ENCODE data around the gene PCMT1.

Gene PCMT1

GRCh38 chr6:149781715-149782114 is 32.2 kb downstream of the PCMT1 start:
- TF ChIP-seq REST (IDR thresholded peaks at IDR 0.05; ENCODE audit: insufficient replicate concordance, low read depth) (no peak), GABPA (IDR thresholded peaks at IDR 0.05; ENCODE audit: low read depth) (no peak), SPI1 (IDR thresholded peaks at IDR 0.05; ENCODE audit: borderline replicate concordance, low read depth) (no peak), POLR2AphosphoS5 (IDR thresholded peaks at IDR 0.05; ENCODE audit: low read depth) (no peak)
- TF ChIP-seq, protein P1, sequence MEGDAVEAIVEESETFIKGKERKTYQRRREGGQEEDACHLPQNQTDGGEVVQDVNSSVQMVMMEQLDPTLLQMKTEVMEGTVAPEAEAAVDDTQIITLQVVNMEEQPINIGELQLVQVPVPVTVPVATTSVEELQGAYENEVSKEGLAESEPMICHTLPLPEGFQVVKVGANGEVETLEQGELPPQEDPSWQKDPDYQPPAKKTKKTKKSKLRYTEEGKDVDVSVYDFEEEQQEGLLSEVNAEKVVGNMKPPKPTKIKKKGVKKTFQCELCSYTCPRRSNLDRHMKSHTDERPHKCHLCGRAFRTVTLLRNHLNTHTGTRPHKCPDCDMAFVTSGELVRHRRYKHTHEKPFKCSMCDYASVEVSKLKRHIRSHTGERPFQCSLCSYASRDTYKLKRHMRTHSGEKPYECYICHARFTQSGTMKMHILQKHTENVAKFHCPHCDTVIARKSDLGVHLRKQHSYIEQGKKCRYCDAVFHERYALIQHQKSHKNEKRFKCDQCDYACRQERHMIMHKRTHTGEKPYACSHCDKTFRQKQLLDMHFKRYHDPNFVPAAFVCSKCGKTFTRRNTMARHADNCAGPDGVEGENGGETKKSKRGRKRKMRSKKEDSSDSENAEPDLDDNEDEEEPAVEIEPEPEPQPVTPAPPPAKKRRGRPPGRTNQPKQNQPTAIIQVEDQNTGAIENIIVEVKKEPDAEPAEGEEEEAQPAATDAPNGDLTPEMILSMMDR (IDR thresholded peaks at IDR 0.05; ENCODE audit: insufficient read depth, low read length) = no peak
- Histone ChIP-seq H3K27ac (replicated peaks) (no peak overlapping the region), H3K4me3 (replicated peaks; ENCODE audit: insufficient read depth, low read length) (no peak overlapping the region), H3K27me3 (ENCODE audit: insufficient read depth, poor library complexity, severe bottlenecking) (no peaks in the 10 kb centered on the region)
- no peak for DNase-seq (ENCODE audit: low read depth in 1 of 2, low spot score in 1 of 2)

DNA sequence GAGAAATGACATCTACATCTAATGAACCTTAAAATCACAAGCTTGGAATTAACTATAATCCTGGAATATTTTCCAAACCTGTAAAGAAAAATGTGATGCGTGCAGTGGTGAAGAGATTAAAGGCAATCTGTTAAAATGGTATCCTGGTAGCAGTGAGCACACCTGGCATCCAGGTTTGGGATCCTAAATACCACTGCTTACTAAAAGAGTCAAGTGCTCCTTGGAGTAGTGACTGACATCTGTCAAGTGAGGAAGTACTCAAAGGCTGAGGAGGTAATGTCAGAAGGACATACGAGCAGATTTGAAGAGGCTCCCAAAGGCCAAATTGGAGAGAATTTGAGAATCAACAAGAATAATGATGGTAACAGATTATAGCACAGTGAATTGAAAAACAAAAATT is 32.8 kb downstream of the PCMT1 start:
- DNase-seq (ENCODE audit: low read depth in 1 of 2, low spot score in 1 of 2) = no peak
- TF ChIP-seq, protein P1 (IDR thresholded peaks at IDR 0.05; ENCODE audit: insufficient read depth, low read length) = no peak
- no peak for TF ChIP-seq POLR2AphosphoS5 (IDR thresholded peaks at IDR 0.05; ENCODE audit: low read depth)
- TF ChIP-seq GABPA (IDR thresholded peaks at IDR 0.05; ENCODE audit: low read depth) = no peak
- no peak for TF ChIP-seq REST (IDR thresholded peaks at IDR 0.05; ENCODE audit: insufficient replicate concordance, low read depth)
- no peak for TF ChIP-seq SPI1 (IDR thresholded peaks at IDR 0.05; ENCODE audit: borderline replicate concordance, low read depth)
- no peak overlapping the region for H3K4me3 ChIP-seq (replicated peaks; ENCODE audit: insufficient read depth, low read length)
- H3K27me3 ChIP-seq (ENCODE audit: insufficient read depth, poor library complexity, severe bottlenecking) = no peaks in the 10 kb centered on the region
- H3K27ac ChIP-seq (replicated peaks) = no peak overlapping the region

DNA sequence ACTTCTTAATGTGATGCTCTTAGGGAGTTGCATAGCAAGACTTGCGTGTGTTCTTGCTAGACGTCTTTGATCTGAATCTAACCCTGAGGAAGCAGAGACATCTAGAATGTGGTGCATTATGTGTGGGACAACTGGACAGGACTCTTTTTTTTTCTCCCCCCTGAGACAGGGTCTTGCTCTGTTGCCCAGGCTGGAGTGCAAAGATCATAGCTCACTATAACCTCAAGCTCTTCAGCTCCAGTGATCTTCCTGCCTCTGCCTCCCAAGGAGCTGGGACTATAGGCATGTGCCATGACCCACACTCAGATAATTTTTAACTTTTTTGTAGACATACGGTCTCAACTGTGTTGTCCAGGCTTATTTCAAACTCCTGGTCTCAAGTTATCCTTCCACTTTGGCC is 34.0 kb downstream of the PCMT1 start:
- Histone ChIP-seq H3K4me3 (replicated peaks; ENCODE audit: insufficient read depth, low read length) (no peak overlapping the region), H3K27me3 (ENCODE audit: insufficient read depth, poor library complexity, severe bottlenecking) (no peaks in the 10 kb centered on the region), H3K27ac (replicated peaks) (no peak overlapping the region)
- DNase-seq (ENCODE audit: low read depth in 1 of 2, low spot score in 1 of 2) = no peak
- no peak for TF ChIP-seq SPI1 (IDR thresholded peaks at IDR 0.05; ENCODE audit: borderline replicate concordance, low read depth)
- no peak for TF ChIP-seq GABPA (IDR thresholded peaks at IDR 0.05; ENCODE audit: low read depth)

DNA sequence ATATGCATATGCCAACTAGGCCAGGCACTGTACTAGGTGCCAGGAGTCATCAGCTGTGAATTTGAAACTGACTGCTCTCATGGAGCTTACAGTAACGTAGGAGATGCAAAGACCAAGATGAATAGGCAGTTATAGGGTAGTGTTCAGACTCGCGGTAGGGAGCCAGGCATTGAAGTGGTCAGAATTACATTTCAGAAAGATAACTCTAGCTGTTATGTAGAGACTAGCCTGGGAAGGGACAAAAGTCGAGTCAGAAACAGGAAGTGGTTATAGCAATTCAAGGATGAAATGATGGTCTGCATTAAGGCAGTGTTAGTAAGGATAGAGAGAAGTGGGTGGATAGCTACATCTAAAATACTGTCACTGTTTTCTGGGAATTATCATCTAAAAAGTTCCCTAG is 56.6 kb downstream of the PCMT1 start:
- Histone ChIP-seq H3K27ac (replicated peaks) (0 out of 2 replicates have a peak overlapping the region, but pooled peaks have one; percentile 12), H3K27me3 (ENCODE audit: insufficient read depth, poor library complexity, severe bottlenecking) (no peaks in the 10 kb centered on the region), H3K4me3 (replicated peaks; ENCODE audit: insufficient read depth, low read length) (no peak overlapping the region)
- DNase-seq (ENCODE audit: low read depth in 1 of 2, low spot score in 1 of 2) = peak in 1 of 2 experiments; percentile 13
- TF ChIP-seq GABPA (IDR thresholded peaks at IDR 0.05; ENCODE audit: low read depth) (no peak), REST (IDR thresholded peaks at IDR 0.05; ENCODE audit: insufficient replicate concordance, low read depth) (no peak), SPI1 (IDR thresholded peaks at IDR 0.05; ENCODE audit: borderline replicate concordance, low read depth) (peak; percentile 75; the same call in 1 of the 2 replicates), POLR2AphosphoS5 (IDR thresholded peaks at IDR 0.05; ENCODE audit: low read depth) (no peak)
- TF ChIP-seq, protein P1 (IDR thresholded peaks at IDR 0.05; ENCODE audit: insufficient read depth, low read length) = no peak
